WI38 (cell line): Measurements from ENCODE around the gene UVSSA.
"Not testable (repeated sequence)": the region's sequence is repeated elsewhere in the genome, so short reads cannot be mapped to it uniquely, and the experiment has no call there.

Experiments used
- H3K4me3 ChIP-seq: 2 replicates; pipeline ENCODE4 v1.5.1; 2011; ENCODE audit warnings: low read depth, mild to moderate bottlenecking, control low read depth, low read length
- TF ChIP-seq, protein P1 (sequence below): IDR thresholded peaks from 2 replicates; pipeline ENCODE4 v1.5.1; 2012; ENCODE audit warnings: low read depth, mild to moderate bottlenecking, control low read depth, low read length

The UVSSA gene

DNA sequence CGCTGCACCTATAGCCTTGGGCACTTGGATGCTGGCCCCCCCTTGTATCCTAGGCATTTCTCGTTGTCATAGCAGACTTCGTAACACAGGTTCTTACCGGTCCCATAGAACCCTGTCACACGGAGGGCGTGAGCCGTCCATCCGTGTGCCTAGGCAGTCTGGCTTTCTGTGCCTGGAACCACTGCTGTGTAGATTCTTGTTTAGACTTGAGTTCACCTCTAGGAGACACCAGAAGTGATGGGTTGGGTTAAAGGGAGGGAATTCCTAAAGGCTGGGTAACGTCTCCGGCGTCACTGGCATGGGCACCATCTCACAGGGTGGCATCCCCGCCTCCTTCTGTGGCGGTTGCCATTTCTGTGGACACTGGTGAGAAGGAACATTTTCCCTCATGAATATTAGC lies 72.7 kb downstream of the UVSSA start:
- no peak overlapping the region for H3K4me3 ChIP-seq
- TF ChIP-seq, protein P1, sequence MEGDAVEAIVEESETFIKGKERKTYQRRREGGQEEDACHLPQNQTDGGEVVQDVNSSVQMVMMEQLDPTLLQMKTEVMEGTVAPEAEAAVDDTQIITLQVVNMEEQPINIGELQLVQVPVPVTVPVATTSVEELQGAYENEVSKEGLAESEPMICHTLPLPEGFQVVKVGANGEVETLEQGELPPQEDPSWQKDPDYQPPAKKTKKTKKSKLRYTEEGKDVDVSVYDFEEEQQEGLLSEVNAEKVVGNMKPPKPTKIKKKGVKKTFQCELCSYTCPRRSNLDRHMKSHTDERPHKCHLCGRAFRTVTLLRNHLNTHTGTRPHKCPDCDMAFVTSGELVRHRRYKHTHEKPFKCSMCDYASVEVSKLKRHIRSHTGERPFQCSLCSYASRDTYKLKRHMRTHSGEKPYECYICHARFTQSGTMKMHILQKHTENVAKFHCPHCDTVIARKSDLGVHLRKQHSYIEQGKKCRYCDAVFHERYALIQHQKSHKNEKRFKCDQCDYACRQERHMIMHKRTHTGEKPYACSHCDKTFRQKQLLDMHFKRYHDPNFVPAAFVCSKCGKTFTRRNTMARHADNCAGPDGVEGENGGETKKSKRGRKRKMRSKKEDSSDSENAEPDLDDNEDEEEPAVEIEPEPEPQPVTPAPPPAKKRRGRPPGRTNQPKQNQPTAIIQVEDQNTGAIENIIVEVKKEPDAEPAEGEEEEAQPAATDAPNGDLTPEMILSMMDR: no peak

DNA sequence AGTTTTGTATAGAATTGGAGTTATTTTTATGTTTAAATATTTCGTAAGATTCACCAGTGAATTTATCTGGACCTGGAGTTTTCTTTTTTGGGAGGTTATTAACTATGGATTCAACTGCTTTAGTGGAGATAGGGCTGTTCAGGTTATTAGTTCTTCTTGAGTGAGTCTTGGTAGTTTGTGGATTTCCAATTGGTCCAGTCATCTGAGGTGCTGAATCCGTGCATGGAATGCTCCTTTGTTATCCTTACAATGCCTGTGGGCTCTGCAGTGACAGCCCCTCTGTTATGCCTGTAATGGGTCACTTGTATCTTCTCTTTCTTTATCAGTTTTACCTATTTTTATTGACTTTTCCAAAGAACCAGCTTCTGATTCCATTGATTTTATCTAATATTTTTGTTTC lies 74.6 kb downstream of the UVSSA start:
- TF ChIP-seq, protein P1: no peak
- H3K4me3 ChIP-seq: no peak overlapping the region

DNA sequence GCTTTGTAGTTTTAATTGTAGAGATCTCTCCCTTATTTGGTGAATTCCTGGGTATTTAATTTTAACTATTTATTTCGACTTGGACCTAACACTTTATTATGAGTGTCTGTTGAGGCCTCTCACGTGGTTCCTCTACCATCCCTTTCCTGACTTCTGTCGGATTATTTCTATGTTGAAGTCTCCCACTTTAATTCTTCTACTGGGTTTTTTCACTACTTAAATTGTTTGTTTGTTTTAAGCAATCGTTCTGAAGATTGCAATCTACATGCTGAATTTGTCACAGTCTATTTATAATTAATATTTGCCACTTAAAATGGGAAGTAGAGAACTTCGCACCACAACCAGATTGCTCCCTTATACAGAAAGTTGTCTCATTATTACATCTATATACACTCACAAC lies 80.0 kb downstream of the UVSSA start:
- H3K4me3 ChIP-seq: no peak overlapping the region
- TF ChIP-seq, protein P1: no peak

DNA sequence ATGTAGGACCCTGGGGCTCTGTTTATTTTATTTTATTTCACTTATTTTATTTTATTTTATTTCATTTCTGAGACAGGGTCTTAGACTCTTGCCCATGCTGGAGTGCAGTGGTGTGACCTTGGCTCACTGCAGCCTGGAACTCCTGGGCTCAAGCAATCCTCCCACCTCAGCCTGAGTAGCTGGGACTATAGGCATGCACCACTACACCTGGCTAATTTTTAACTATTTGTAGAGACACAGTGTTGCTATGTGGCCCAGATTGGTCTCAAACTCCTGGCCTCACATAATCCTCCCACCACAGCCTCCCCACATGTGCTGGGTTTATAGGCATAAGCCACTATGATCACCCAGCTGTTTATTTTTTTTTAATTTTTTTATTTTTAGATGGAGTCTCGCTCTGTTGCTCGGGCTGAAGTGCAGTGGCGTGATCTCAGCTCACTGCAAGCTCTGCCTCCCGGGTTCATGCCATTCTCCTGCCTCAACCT lies 96.7 kb downstream of the UVSSA start:
- H3K4me3 ChIP-seq: not testable (repeated sequence)
